Breast epithelium (tissue), 3 donors: ENCODE measurements around the gene BCL7A.

Experiments used
- CTCF ChIP-seq, 3 donors: fragments of 450-650 bp; IDR thresholded peaks; one replicate each; pipeline ENCODE4 v1.5.1; 2016 to 2017; ENCODE audit warnings: antibody characterized with exemption in 3 of 3, mild to moderate bottlenecking in 3 of 3, moderate library complexity in 3 of 3
- POLR2A ChIP-seq: fragments of 450-650 bp; IDR thresholded peaks from one replicate; pipeline ENCODE4 v1.6.1; 2016; ENCODE audit warnings: antibody characterized with exemption, mild to moderate bottlenecking, moderate library complexity

DNA sequence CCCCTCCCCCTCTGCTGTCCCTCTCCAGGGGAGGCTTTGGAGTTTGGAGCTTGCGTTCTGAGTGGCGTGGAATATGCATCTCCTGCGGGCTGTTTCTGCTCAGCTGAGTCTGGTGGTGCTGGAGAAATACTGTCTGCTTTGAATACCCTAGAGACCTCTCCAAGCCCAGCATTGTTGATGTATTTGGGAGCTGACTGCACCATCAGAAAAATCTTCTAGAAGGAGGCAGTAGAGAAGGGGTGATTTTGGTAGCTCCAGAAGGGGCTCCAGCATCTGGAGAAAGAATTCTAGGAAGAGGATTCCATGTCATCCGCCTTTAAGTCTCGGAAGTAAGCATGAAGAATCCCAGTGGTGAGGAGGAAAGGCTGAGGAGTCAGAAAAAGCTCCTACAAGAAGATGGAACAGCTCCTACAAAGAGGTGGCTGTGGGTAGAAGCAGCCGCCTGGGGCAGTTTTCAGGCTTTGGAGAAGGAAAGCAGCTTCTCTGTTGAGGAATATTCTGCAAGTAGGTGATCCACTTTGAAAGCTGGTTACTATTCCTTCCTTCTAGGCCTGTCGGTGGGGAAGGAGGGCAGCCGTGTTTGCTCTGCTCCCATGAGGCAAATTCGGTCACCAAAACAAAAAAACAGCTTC lies 66.6 kb downstream of the BCL7A start:
- TF ChIP-seq POLR2A (no peak), CTCF (IDR thresholded peaks at IDR 0.05) (no peak)
